GM19463 (cell line): ENCODE measurements around the gene FAM131C.

Experiments used
- ATAC-seq: cut with Tn5 transposase; IDR thresholded peaks from one replicate; pipeline ENCODE4 v1.9.1; 2021; ENCODE audit warnings: mild to moderate bottlenecking, moderate library complexity; ENCODE audit not compliant: unreplicated experiment

Gene FAM131C

GRCh38 chr1:16073490-16074119, at the start of gene FAM131C:
Gene FAM131C, minus strand, starts transcription at chr1:16073651. Its CDS starts 209 bp downstream, at chr1:16073442.
- ATAC-seq: no peak

GRCh38 chr1:16122916-16123315, 49.5 kb upstream of the FAM131C start:
- no peak for ATAC-seq

- ATAC-seq: no peak
Observed at GRCh38 chr1:16122350-16122881, 49.0 kb upstream of the FAM131C start.

- no peak for ATAC-seq
Observed at GRCh38 chr1:16120940-16121410, 47.5 kb upstream of the FAM131C start.

- no peak for ATAC-seq
Observed at GRCh38 chr1:16120407-16120806, 47.0 kb upstream of the FAM131C start.

- no peak for ATAC-seq
Observed at GRCh38 chr1:16119926-16120325, 46.5 kb upstream of the FAM131C start.

GRCh38 chr1:16119504-16119903, 46.1 kb upstream of the FAM131C start:
- no peak for ATAC-seq

- no peak for ATAC-seq
Observed at GRCh38 chr1:16118706-16119105, 45.3 kb upstream of the FAM131C start.

- no peak for ATAC-seq
Observed at GRCh38 chr1:16117936-16118335, 44.5 kb upstream of the FAM131C start.

GRCh38 chr1:16117369-16117768, 43.9 kb upstream of the FAM131C start:
- no peak for ATAC-seq

GRCh38 chr1:16116625-16117024, 43.2 kb upstream of the FAM131C start:
- no peak for ATAC-seq

GRCh38 chr1:16116002-16116401, 42.6 kb upstream of the FAM131C start:
- no peak for ATAC-seq

GRCh38 chr1:16115468-16115983, 42.1 kb upstream of the FAM131C start:
- ATAC-seq: no peak

- ATAC-seq: no peak
Observed at GRCh38 chr1:16114527-16115467, 41.3 kb upstream of the FAM131C start.

- no peak for ATAC-seq
Observed at GRCh38 chr1:16112596-16113555, 39.4 kb upstream of the FAM131C start.

- no peak for ATAC-seq
Observed at GRCh38 chr1:16111771-16112595, 38.5 kb upstream of the FAM131C start.

- ATAC-seq: no peak
Observed at GRCh38 chr1:16110884-16111283, 37.4 kb upstream of the FAM131C start.

GRCh38 chr1:16110456-16110855, 37.0 kb upstream of the FAM131C start:
- no peak for ATAC-seq

- no peak for ATAC-seq
Observed at GRCh38 chr1:16109571-16109970, 36.1 kb upstream of the FAM131C start.
